Adrenal gland (tissue), 5 donors: ENCODE results near the gene SDC4.

Experiments
- POLR2A ChIP-seq, 2 donors: fragments of 450-650 bp; IDR thresholded peaks; one replicate each; pipeline ENCODE4 v1.6.1; 2017; ENCODE audit warnings: antibody characterized with exemption in 2 of 2, mild to moderate bottlenecking in 2 of 2, moderate library complexity in 1 of 2
- TF ChIP-seq, protein P1 (sequence below), 6 experiments: fragments of 450-650 bp in 4 of 6; fragments of 200-600 bp in 2 of 6; sonication (generic) in 1 of 6; IDR thresholded peaks; 1 replicate in 5 of 6; 2 replicates in 1 of 6; pipeline versions ENCODE4 v1.5.1 to v1.8.0; 2016 to 2021; ENCODE audit warnings: antibody characterized with exemption in 6 of 6, mild to moderate bottlenecking in 2 of 6, moderate library complexity in 1 of 6
- donor health status: DM: no; HTN: no; CAD: no.

- TF ChIP-seq, protein P1, sequence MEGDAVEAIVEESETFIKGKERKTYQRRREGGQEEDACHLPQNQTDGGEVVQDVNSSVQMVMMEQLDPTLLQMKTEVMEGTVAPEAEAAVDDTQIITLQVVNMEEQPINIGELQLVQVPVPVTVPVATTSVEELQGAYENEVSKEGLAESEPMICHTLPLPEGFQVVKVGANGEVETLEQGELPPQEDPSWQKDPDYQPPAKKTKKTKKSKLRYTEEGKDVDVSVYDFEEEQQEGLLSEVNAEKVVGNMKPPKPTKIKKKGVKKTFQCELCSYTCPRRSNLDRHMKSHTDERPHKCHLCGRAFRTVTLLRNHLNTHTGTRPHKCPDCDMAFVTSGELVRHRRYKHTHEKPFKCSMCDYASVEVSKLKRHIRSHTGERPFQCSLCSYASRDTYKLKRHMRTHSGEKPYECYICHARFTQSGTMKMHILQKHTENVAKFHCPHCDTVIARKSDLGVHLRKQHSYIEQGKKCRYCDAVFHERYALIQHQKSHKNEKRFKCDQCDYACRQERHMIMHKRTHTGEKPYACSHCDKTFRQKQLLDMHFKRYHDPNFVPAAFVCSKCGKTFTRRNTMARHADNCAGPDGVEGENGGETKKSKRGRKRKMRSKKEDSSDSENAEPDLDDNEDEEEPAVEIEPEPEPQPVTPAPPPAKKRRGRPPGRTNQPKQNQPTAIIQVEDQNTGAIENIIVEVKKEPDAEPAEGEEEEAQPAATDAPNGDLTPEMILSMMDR (IDR thresholded peaks at IDR 0.05) = no peak
- no peak for TF ChIP-seq POLR2A (IDR thresholded peaks at IDR 0.05)
Measured at GRCh38 chr20:45340951-45341350, 7.3 kb downstream of the SDC4 start.
